Epidermal melanocyte (primary cell): ENCODE data around the gene CCDC178.
"Not testable (repeated sequence)": the region's sequence is repeated elsewhere in the genome, so short reads cannot be mapped to it uniquely, and the experiment has no call there.

Source experiments
- DNase-seq: peaks from one replicate; pipeline ENCODE4 v3.0.0; 2011; ENCODE audit warnings: low spot score; ENCODE audit not compliant: insufficient read length

CCDC178 gene

GRCh38 chr18:32998921-32999320 is 441.6 kb downstream of the CCDC178 start:
- no peak for DNase-seq

DNA sequence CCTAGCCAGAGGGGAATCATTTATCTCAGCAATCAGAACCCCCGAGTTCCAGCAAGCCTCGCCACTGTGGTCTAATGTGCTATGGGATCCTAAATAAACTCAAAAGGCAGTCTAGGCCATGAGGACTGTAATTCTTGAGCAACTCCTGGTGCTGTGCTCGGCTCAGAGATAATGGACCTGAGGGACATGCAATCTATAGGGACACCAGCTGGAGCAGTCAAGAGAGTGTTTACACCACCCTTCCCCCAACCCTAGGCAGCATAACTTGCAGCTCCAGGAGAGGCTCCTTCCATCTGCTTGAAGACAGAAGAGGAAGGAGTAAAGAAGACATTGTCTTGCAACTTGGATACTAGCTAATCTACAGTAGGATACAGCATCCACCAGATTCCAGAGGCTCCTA is 442.2 kb downstream of the CCDC178 start:
- no peak for DNase-seq

DNA sequence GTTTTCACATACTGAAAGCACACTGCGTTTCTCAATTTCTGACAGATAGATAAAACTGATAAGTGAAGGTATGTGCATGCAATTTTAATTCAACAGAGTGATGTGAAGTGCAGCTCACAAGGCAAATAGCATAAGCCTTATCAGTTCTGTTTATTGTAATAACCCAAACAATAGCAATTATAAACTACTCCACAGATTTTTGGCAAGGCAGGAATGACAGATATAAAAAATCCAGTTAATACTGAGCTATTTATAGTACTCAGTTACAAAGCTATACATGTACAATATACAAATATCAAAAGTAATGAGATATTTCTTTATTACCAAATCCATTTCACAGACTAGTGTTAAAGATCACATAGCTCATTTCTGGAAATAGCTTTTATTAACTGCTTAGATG is 456.8 kb downstream of the CCDC178 start:
- no peak for DNase-seq

DNA sequence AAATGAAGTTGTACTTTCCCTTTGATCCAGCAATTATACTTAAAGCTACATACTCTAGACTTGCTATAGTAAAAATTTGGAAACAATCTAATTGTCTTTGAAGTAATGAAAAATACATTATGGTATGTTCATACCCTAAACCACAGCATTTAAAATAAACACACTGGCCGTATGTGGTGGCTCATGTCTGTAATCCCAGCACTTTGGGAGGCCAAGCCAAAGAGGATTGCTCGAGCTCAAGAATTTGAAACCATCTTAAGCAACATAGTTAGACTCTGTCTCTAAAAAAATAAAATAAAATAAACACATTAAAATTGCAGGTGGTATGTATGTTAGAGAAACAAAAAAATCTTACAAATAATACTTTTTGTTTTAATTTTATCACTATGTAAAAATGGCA is 459.6 kb downstream of the CCDC178 start:
- no peak for DNase-seq

DNA sequence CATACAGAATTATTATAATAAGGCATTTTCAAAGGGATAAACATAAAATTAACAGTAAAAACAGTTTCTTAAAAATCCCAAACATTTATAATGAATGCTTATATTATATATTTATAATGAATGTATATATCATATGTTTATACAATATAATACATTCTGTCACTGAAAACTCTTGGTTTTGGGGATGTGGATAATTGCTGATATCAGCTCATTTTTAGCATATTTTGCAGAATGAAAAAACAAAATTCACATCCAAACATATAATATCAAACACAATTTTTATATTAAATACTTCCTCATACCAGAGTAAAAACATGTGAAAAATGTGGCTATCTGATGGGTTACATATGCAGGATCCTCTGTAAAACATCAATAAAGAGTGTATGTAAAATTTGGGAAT is 465.0 kb downstream of the CCDC178 start:
- DNase-seq, result no peak

DNA sequence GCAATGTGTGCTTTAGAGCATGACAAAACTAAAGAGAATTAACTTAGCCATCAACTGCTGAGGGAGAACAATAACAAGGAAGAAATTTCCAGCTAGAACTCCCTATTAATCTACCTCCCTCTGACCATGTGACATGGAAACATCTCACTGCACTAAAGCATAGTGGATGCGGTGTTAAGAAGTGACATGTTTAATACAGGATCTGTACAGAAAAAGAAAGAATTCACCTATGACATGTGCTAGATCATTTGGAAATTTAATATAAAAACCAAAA is 465.4 kb downstream of the CCDC178 start:
- no peak for DNase-seq

GRCh38 chr18:32974421-32975162 is 465.9 kb downstream of the CCDC178 start:
- no peak for DNase-seq

- no peak for DNase-seq
These were observed 472.3 kb downstream of the CCDC178 start for GRCh38 chr18:32968248-32968647.

DNA sequence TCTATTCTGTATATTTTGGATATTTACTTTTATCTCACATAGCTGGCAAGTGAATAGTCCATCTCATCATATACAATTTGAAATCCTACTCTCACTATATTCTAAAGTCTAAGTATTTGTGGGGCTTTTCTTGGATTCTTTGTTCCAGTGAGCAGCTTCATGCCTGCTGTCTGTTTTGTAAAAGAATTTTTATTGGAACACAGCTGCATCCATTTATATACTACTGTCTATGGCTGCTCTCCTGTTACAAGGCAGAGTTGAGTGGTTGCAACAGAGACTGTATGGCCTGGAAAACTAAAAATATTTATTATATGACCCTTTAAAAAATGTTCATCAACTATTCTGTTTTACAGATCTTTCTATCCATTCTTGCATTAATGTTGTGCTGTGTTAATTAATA is 474.4 kb downstream of the CCDC178 start:
- no peak for DNase-seq

GRCh38 chr18:32961538-32961937 is 479.0 kb downstream of the CCDC178 start:
- no peak for DNase-seq

GRCh38 chr18:32958746-32959145 is 481.8 kb downstream of the CCDC178 start:
- no peak for DNase-seq

GRCh38 chr18:32956591-32957315 is 483.8 kb downstream of the CCDC178 start:
- no peak for DNase-seq

DNA sequence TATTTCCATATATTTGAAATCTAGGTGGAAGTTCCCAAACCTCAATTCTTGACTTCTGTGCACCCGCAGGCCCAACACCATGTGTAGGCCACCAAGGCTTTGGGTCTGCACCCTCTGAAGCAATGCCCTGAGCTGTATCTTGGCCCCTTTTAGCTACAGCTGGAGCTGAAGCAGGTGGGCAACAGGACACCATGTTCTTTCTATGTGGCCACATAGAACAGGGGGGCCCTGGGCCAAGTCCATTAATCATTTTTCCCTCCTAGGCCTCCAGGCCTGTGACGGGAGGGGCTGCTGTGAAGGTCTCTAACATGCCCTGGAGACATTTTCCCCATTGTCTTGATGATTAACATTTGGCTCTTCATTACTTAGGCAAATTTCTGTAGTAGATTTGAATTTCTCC is 488.2 kb downstream of the CCDC178 start:
- DNase-seq, result not testable (repeated sequence)

GRCh38 chr18:32937597-32937996 is 502.9 kb downstream of the CCDC178 start:
- DNase-seq, result no peak

DNA sequence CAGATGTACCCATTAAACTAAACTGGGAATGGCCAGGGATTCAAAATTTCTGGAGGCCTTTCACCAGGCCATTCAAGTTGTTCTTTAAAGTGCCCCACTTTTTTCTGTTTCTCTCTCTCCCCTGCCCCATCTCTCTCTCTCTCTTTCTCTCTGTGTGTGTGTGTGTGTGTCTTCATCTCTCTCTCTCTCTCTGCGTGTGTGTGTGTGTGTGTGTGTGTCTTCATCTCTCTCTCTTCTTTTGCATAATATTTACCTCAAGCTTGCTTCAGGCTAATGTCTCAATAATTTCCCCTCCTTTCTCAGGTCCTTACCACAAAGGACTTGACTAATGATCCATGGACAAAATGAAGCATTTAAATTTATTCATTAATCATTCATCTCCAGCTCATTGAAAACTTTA is 503.5 kb downstream of the CCDC178 start:
- DNase-seq, result no peak

- no peak for DNase-seq
These were observed 506.3 kb downstream of the CCDC178 start for GRCh38 chr18:32934201-32934600.

DNA sequence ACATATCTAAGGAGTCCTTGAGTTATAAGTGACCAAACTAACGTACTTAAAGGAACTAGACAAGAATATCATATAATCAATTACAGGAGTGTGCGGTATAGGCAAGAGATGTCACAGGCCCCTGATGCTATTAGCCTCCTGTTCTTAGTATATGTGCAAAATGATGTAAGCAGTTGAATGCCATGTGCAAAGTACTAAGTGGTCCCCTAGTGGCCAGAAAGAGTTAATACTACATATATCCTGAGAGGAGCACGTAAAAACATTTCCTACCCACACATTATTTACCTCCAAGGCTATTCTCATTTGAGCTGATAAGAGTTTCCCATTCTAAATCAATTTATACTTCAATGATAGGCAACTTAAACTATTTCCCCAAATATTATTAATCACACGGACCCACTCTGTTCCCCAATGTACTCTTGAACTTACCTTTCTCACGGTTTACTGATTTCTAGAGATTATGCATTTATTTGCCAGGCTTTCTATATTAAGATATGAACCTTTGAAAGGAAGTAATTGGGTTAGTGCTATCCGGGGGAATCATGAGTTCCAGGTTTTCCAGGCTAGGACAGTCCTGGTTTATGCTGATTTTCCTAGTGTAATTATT is 509.7 kb downstream of the CCDC178 start:
- DNase-seq, result no peak

- no peak for DNase-seq
These were observed 511.3 kb downstream of the CCDC178 start for GRCh38 chr18:32929213-32929612.

- no peak for DNase-seq
These were observed 517.5 kb downstream of the CCDC178 start for GRCh38 chr18:32922951-32923430.

- DNase-seq, result no peak
These were observed 519.4 kb downstream of the CCDC178 start for GRCh38 chr18:32920796-32921787.

- no peak for DNase-seq
These were observed 520.7 kb downstream of the CCDC178 start for GRCh38 chr18:32919799-32920198.
